ENCODE results near the gene SFPQ.
"Not testable (repeated sequence)": the region's sequence is repeated elsewhere in the genome, so short reads cannot be mapped to it uniquely, and the experiment has no call there.

SFPQ gene

DNA sequence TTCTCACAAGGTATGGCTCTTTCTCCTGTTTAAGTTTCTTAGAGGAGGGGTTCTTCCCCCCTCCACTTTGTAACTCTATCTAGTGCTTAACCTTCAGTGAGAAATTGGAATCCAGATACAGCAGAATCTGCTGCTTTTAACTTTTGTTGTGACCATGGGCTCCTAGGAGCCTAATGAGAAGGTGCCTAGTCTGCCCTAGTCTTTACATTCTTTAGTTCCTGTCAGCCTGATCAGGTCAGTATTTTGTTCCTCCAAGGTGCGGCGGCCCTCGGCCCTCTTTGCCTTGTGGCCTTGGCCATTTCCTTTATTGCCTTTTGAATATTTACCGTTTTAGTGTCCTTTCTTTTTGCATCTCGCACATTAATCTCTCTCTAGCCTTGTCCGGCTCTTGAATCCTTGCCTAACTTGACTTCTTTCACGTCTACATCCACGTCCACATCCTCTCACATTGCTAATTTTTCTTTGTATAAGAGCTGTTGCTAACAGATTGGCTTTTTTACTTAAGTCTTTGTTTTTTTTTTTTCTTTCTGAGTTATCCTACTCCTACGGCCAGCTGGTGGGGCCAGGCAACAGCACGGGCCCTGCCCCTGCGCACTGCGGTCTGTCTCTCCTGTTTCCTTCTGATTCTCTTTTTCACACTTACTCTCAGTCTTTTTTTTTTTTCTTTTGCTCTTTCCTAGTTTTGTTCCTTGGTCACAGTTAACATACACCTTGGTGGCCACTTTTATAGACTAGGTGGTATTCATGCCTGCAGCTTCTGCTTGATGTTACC, 49.0 kb downstream of the SFPQ start:
- no peak for DNase-seq (ENCODE audit: low spot score)

DNA sequence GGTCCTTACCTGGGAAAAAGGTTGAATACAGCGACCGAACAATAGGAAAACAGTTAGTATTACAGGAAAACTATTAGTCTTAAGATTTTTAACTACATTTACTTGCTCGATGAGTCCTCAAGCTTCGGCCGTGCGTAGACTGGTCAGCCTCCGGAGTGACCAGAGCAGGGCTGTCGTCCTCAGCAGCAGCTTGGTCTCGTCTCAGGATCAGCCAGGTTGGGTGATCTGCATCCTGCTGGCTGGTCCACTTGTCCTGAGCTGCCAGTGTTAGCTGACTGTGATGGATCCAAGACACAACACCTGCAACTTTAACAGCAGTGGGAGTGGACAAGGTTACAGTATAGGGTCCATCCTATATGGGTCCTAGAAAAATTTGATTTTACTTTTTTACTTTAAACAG, 50.2 kb downstream of the SFPQ start:
- DNase-seq (ENCODE audit: low spot score) = not testable (repeated sequence)

DNA sequence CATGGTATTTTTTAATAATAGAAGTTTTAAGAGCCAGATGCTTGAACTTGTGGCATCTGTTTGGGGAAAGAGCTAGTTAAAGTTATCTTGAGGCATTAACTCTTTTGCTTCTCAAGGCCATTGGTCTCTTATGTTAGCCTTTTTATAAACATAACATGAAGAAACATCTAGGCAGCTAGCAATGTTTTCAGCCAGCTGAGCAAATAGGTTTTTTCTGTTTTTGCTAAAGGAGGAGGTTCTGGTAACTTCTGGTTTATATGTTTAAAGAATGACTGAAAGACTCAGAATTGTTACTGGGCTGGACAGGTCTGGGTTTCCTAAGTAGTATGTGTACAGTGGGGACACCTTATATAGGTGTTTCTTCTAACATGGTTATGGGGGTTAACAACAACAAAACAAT, 50.7 kb downstream of the SFPQ start:
- not testable (repeated sequence) for DNase-seq (ENCODE audit: low spot score)

GRCh38 chr1:35137590-35137989, 55.4 kb downstream of the SFPQ start:
- DNase-seq (ENCODE audit: low spot score) = not testable (repeated sequence)

GRCh38 chr1:35136780-35137179, 56.2 kb downstream of the SFPQ start:
- no peak for DNase-seq (ENCODE audit: low spot score)

All from globus pallidus (tissue), 1 donor.